CD14-positive monocyte (primary cell): Measurements from ENCODE around the gene PDXP. TPM values are rescaled to one million over a fixed set of nuclear protein-coding genes. Genes with fewer than 3 reads are reported as not detected.
A peak's percentile ranks its signal among the peaks of the same experiment; 100 is the strongest.

Experiments used
- DNase-seq, 3 donors: peaks; one replicate each; pipeline ENCODE4 v3.0.0-alpha.2; 2011 to 2022
- H2AFZ ChIP-seq: 2 replicates; pipeline ENCODE4 v1.6.0; 2012; ENCODE audit warnings: mild to moderate bottlenecking, low read depth, low read length, inconsistent platforms; ENCODE audit not compliant: insufficient read depth, poor library complexity, severe bottlenecking
- H3K27ac ChIP-seq, 2 donors: 1 replicate in 1 of 2; 2 replicates in 1 of 2; pipeline ENCODE4 v1.5.1; 2012 to 2013; ENCODE audit warnings: low read length in 2 of 2, control low read depth in 1 of 2, inconsistent platforms in 1 of 2, low read depth in 1 of 2, mild to moderate bottlenecking in 1 of 2
- H3K27me3 ChIP-seq, 2 donors: one replicate each; pipeline versions ENCODE4 v1.6.0 to v1.6.1; 2011 to 2013; ENCODE audit warnings: low read length in 2 of 2; ENCODE audit not compliant: control insufficient read depth in 2 of 2, insufficient read depth in 2 of 2
- H3K36me3 ChIP-seq, 2 donors: replicated peaks in 1 of 2; 1 replicate in 1 of 2; 2 replicates in 1 of 2; pipeline versions ENCODE4 v1.5.1 to v1.6.1; 2012 to 2013; ENCODE audit warnings: low read length in 2 of 2, control low read depth in 1 of 2, inconsistent platforms in 1 of 2, mild to moderate bottlenecking in 1 of 2; ENCODE audit not compliant: insufficient read depth in 2 of 2, control insufficient read depth in 1 of 2
- H3K4me1 ChIP-seq, 2 donors: 1 replicate in 1 of 2; 2 replicates in 1 of 2; pipeline versions ENCODE4 v1.5.1 to v1.6.1; 2012 to 2013; ENCODE audit warnings: low read length in 2 of 2, control low read depth in 1 of 2, inconsistent platforms in 1 of 2, mild to moderate bottlenecking in 1 of 2, moderate library complexity in 1 of 2; ENCODE audit not compliant: insufficient read depth in 2 of 2, control insufficient read depth in 1 of 2
- H3K4me2 ChIP-seq: replicated peaks from 2 replicates; pipeline ENCODE3; 2012; ENCODE audit warnings: low read length, moderate library complexity, mild to moderate bottlenecking; ENCODE audit not compliant: poor library complexity, severe bottlenecking; ENCODE audit errors: extremely low read depth
- H3K4me3 ChIP-seq, 3 experiments: fragments of 200-600 bp in 1 of 3; sonication (generic) in 1 of 3; replicated peaks in 1 of 3; 1 replicate in 2 of 3; 2 replicates in 1 of 3; pipeline ENCODE4 v1.5.1; 2011 to 2013; ENCODE audit warnings: low read length in 3 of 3, mild to moderate bottlenecking in 3 of 3, control low read depth in 2 of 3, low read depth in 2 of 3, inconsistent platforms in 1 of 3, moderate library complexity in 1 of 3
- H3K79me2 ChIP-seq: 2 replicates; pipeline ENCODE4 v1.6.0; 2012; ENCODE audit warnings: mild to moderate bottlenecking, control low read depth, inconsistent platforms, low read length, moderate library complexity; ENCODE audit not compliant: insufficient read depth
- H3K9ac ChIP-seq: 2 replicates; pipeline ENCODE4 v1.6.0; 2017; ENCODE audit warnings: low read length, mild to moderate bottlenecking; ENCODE audit not compliant: insufficient read depth, poor library complexity, severe bottlenecking
- H3K9me3 ChIP-seq, 2 donors: replicated peaks in 1 of 2; 1 replicate in 1 of 2; 2 replicates in 1 of 2; pipeline versions ENCODE4 v1.5.1 to v1.6.1; 2012 to 2013; ENCODE audit warnings: low read length in 2 of 2, control low read depth in 1 of 2; ENCODE audit not compliant: control insufficient read depth in 1 of 2, insufficient read depth in 1 of 2
- H4K20me1 ChIP-seq: 2 replicates; pipeline ENCODE4 v1.6.0; 2012; ENCODE audit warnings: mild to moderate bottlenecking, low read length, control low read depth, moderate library complexity; ENCODE audit not compliant: insufficient read depth
- H3K27ac Mint-ChIP-seq, 7 donors: one replicate each; pipeline ENCODE4 v1.8.0; 2020; ENCODE audit warnings: mild to moderate bottlenecking in 7 of 7, mixed read lengths in 7 of 7, moderate library complexity in 6 of 7, inconsistent platforms in 2 of 7
- H3K27me3 Mint-ChIP-seq, 3 donors: one replicate each; pipeline ENCODE4 v1.8.0; 2021 to 2022; ENCODE audit warnings: low read depth in 3 of 3, mild to moderate bottlenecking in 3 of 3, mixed read lengths in 3 of 3, moderate library complexity in 3 of 3, inconsistent platforms in 1 of 3
- H3K36me3 Mint-ChIP-seq, 2 donors: one replicate each; pipeline ENCODE4 v1.8.0; 2020; ENCODE audit warnings: mixed read lengths in 2 of 2, inconsistent platforms in 1 of 2, mild to moderate bottlenecking in 1 of 2
- H3K4me1 Mint-ChIP-seq: one replicate; pipeline ENCODE4 v1.8.0; 2020; ENCODE audit warnings: mild to moderate bottlenecking, mixed read lengths
- H3K4me3 Mint-ChIP-seq, 2 donors: one replicate each; pipeline ENCODE4 v1.8.0; 2020; ENCODE audit warnings: mild to moderate bottlenecking in 2 of 2, mixed read lengths in 2 of 2, moderate library complexity in 1 of 2
- H3K9me3 Mint-ChIP-seq, 7 donors: one replicate each; pipeline ENCODE4 v1.8.0; 2020 to 2022; ENCODE audit warnings: mixed read lengths in 7 of 7, mild to moderate bottlenecking in 6 of 7, moderate library complexity in 6 of 7, inconsistent platforms in 2 of 7
- WGBS: methylation state at CpG from one replicate; pipeline ENCODE4 v1.1.5; 2013; ENCODE audit warnings: missing lambda C conversion rate; ENCODE audit not compliant: insufficient coverage; 5-methylcytosine and 5-hydroxymethylcytosine counted together
- intact Hi-C, 2 donors: fragments of 100-400 bp; cut with micrococcal nuclease; formaldehyde crosslinking; loops; one replicate each; pipeline versions ENCODE4 v1.15.0 to v1.15.1; 2023
- polyA plus RNA-seq, 3 donors: library from polyadenylated mRNA; depleted of rRNA in 1 of 3; unstranded in 2 of 3; stranded (reverse) in 1 of 3; fragments of 300-500 nt in 2 of 3; fragments of >200 nt in 1 of 3; fragmentation: Illumina TruSeq in 2 of 3; gene quantifications; 1 replicate in 2 of 3; 2 replicates in 1 of 3; pipeline ENCODE4 v1.2.3, GENCODE V29; 2012 to 2021
- TF ChIP-seq, protein P1 (sequence below): fragments of 200-600 bp; IDR thresholded peaks from one replicate; pipeline ENCODE4 v1.8.0; 2022; ENCODE audit warnings: antibody characterized with exemption, mild to moderate bottlenecking

The PDXP gene
- polyA plus RNA-seq, 3 donors, result 1.0 to 4.7 (median 4.3) TPM

DNA sequence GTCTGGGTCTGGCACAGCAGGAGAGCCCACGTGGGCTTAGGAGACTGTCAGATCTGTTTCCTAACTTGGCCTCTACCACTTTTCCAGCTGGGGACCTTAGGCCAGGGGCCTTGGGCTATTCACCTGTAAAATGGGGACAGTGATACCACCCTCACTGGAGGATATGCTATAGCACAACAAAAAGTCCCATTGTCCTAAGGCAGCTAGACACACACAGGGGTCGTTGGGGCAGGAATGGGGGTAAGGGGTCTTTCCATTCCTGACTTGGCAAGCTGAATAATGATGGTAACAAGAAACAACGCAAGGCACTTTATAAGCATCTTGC lies 21.6 kb upstream of the PDXP start:
- Mint-ChIP-seq H3K4me1 (peaks cover 82% of the 10 kb centered on the region), H3K27me3 (peaks cover 0 to 2% (median 0%) of the 10 kb centered on the region in 3 donors), H3K27ac (peak overlapping the region; percentile 18 to 89 (median 83)), H3K36me3 (peaks cover 4 to 14% of the 10 kb centered on the region in 2 donors), H3K4me3 (no peak overlapping the region), H3K9me3 (peaks cover 0 to 3% (median 0%) of the 10 kb centered on the region in 7 donors)
- Histone ChIP-seq H3K9me3 (no peaks in the 10 kb centered on the region), H3K4me1 (peaks cover 86 to 91% of the 10 kb centered on the region in 2 donors), H3K27ac (peak overlapping the region; percentile 18 to 46), H4K20me1 (peaks cover 16% of the 10 kb centered on the region), H3K79me2 (peaks cover 69% of the 10 kb centered on the region), H3K9ac (no peak overlapping the region), H3K4me2 (peak overlapping the region; percentile 35), H2AFZ (no peak overlapping the region), H3K36me3 (peaks cover 11 to 12% of the 10 kb centered on the region in 2 donors), H3K4me3 (peak overlapping the region in 1 of 3 experiments; percentile 36), H3K27me3 (no peaks in the 10 kb centered on the region)
- intact Hi-C loops, result no loop called here
- DNase-seq, result no peak
- TF ChIP-seq, protein P1, sequence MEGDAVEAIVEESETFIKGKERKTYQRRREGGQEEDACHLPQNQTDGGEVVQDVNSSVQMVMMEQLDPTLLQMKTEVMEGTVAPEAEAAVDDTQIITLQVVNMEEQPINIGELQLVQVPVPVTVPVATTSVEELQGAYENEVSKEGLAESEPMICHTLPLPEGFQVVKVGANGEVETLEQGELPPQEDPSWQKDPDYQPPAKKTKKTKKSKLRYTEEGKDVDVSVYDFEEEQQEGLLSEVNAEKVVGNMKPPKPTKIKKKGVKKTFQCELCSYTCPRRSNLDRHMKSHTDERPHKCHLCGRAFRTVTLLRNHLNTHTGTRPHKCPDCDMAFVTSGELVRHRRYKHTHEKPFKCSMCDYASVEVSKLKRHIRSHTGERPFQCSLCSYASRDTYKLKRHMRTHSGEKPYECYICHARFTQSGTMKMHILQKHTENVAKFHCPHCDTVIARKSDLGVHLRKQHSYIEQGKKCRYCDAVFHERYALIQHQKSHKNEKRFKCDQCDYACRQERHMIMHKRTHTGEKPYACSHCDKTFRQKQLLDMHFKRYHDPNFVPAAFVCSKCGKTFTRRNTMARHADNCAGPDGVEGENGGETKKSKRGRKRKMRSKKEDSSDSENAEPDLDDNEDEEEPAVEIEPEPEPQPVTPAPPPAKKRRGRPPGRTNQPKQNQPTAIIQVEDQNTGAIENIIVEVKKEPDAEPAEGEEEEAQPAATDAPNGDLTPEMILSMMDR, result no peak
- WGBS, result 9% methylated on average over 1 of the region's 3 CpGs

DNA sequence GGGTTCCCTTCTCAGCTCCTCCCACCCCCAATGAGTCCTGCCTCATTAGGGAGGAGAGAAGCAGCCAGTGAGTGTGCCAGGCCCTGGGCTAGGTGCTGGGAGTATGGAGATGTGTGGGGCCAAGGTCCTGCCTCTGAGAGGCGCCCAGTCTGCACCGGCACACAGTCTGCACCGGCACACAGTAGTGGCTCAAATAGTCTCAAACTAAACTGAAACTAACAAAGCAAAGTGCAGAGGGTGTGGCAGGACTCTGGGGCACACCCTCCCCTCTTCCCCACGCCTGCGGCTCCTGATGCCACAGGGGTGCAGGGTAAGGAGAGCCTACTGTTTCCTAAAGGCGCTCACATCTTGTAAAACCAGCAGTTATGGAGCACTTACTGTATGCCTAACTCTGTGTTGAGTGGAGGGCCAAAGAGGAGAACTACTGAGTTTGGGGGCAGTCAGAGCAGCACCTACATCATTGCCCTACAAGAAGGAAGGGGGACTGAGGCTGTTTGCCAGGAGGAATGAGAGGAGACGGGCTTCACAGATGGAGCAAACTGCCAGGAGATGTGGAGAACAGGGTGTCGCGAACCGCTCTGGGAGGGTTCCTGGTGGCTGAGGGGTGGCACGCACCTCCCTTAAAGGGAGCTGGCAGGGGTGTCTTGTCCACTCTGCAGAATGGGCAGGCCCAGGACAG lies 20.0 kb upstream of the PDXP start:
- H3K9me3 ChIP-seq, result no peaks in the 10 kb centered on the region
- WGBS, result 24% methylated on average over 5 of the region's 11 CpGs
- H3K4me1 Mint-ChIP-seq, result peaks cover 83% of the 10 kb centered on the region
- peaks cover 23 to 25% of the 10 kb centered on the region in 2 donors for H3K36me3 ChIP-seq
- H3K4me1 ChIP-seq, result peaks cover 88 to 91% of the 10 kb centered on the region in 2 donors
- H3K27me3 Mint-ChIP-seq, result peaks cover 0 to 2% (median 2%) of the 10 kb centered on the region in 3 donors
- peak overlapping the region; percentile 99 to 100 for H3K4me3 Mint-ChIP-seq
- peak overlapping the region; percentile 96 for H3K4me2 ChIP-seq
- intact Hi-C loops, result no loop called here
- H2AFZ ChIP-seq, result peak overlapping the region; percentile 78
- H3K27ac ChIP-seq, result peak overlapping the region; percentile 22 to 88
- no peak for DNase-seq
- H4K20me1 ChIP-seq, result peaks cover 32% of the 10 kb centered on the region
- peak overlapping the region; percentile 73 to 89 (median 84) for H3K27ac Mint-ChIP-seq
- H3K4me3 ChIP-seq, result peak overlapping the region; percentile 90 to 99 (median 98)
- peaks cover 84% of the 10 kb centered on the region for H3K79me2 ChIP-seq
- no peaks in the 10 kb centered on the region for H3K27me3 ChIP-seq
- H3K9ac ChIP-seq, result peak overlapping the region; percentile 83
- H3K36me3 Mint-ChIP-seq, result peaks cover 15 to 24% of the 10 kb centered on the region in 2 donors
- H3K9me3 Mint-ChIP-seq, result peaks cover 0 to 3% (median 0%) of the 10 kb centered on the region in 7 donors
- TF ChIP-seq, protein P1, result no peak
